Measurements from ENCODE around the gene ASPA.

DNA sequence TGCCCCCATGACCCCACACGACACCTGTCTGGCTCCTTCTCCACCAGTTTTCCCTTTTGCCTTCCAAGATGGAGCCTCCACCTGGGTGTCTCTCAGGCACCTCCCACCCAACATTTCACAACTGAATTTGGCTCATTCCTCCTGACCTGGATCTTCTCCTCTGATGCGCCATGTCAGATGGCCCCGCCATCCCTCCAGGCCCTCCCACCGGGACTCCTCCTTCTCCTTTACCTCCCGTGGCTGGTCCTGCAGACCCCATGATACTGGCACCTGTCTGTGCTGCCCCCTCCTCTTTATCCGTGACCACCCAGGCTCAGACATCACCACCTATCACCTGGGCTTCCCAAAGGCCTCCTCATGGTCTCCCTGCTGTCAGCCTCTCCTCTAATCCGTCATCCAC, 77.1 kb downstream of the ASPA start:
- TF ChIP-seq, protein P1, sequence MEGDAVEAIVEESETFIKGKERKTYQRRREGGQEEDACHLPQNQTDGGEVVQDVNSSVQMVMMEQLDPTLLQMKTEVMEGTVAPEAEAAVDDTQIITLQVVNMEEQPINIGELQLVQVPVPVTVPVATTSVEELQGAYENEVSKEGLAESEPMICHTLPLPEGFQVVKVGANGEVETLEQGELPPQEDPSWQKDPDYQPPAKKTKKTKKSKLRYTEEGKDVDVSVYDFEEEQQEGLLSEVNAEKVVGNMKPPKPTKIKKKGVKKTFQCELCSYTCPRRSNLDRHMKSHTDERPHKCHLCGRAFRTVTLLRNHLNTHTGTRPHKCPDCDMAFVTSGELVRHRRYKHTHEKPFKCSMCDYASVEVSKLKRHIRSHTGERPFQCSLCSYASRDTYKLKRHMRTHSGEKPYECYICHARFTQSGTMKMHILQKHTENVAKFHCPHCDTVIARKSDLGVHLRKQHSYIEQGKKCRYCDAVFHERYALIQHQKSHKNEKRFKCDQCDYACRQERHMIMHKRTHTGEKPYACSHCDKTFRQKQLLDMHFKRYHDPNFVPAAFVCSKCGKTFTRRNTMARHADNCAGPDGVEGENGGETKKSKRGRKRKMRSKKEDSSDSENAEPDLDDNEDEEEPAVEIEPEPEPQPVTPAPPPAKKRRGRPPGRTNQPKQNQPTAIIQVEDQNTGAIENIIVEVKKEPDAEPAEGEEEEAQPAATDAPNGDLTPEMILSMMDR (IDR thresholded peaks at IDR 0.05), result no peak
- no peak for TF ChIP-seq ZFX (IDR thresholded peaks at IDR 0.05; ENCODE audit: borderline replicate concordance)
